Parathyroid adenoma (tissue), 2 donors: Measurements from ENCODE around the gene FAM20A.
A peak's percentile ranks its signal among the peaks of the same experiment; 100 is the strongest.

Experiments used
- H2AFZ ChIP-seq: fragments of 300-600 bp; sonication (generic); one replicate; pipeline ENCODE4 v1.7.0; 2017; ENCODE audit warnings: antibody characterized with exemption, mild to moderate bottlenecking
- H3K27ac ChIP-seq: fragments of 300-600 bp; sonication (generic); one replicate; pipeline ENCODE4 v1.7.0; 2017
- H3K27me3 ChIP-seq: fragments of 300-600 bp; sonication (generic); one replicate; pipeline ENCODE4 v1.7.0; 2017; ENCODE audit warnings: low read length; ENCODE audit not compliant: control insufficient read depth, insufficient read depth
- H3K36me3 ChIP-seq: fragments of 300-600 bp; sonication (generic); one replicate; pipeline ENCODE4 v1.7.0; 2017; ENCODE audit warnings: low read length; ENCODE audit not compliant: control insufficient read depth, insufficient read depth
- H3K4me1 ChIP-seq: fragments of 300-600 bp; sonication (generic); one replicate; pipeline ENCODE4 v1.7.0; 2017; ENCODE audit warnings: control low read depth
- H3K4me2 ChIP-seq: fragments of 300-600 bp; sonication (generic); one replicate; pipeline ENCODE4 v1.7.0; 2017; ENCODE audit warnings: low read length
- H3K4me3 ChIP-seq: fragments of 300-600 bp; sonication (generic); one replicate; pipeline ENCODE4 v1.7.0; 2017; ENCODE audit warnings: low read depth, low read length
- H3K79me2 ChIP-seq: fragments of 300-600 bp; sonication (generic); one replicate; pipeline ENCODE4 v1.7.0; 2017; ENCODE audit warnings: control low read depth
- H3K9ac ChIP-seq: fragments of 300-600 bp; sonication (generic); one replicate; pipeline ENCODE4 v1.7.0; 2017; ENCODE audit warnings: mild to moderate bottlenecking
- H3K9me3 ChIP-seq: fragments of 300-600 bp; sonication (generic); one replicate; pipeline ENCODE4 v1.7.0; 2017; ENCODE audit warnings: low read length; ENCODE audit not compliant: control insufficient read depth
- TF ChIP-seq, protein P1 (sequence below): fragments of 300-600 bp; sonication (generic); IDR thresholded peaks from one replicate; pipeline ENCODE4 v1.7.0; 2017; ENCODE audit warnings: antibody characterized with exemption, mild to moderate bottlenecking
- donor health status: primary hyperparathyroidism.

Gene FAM20A

DNA sequence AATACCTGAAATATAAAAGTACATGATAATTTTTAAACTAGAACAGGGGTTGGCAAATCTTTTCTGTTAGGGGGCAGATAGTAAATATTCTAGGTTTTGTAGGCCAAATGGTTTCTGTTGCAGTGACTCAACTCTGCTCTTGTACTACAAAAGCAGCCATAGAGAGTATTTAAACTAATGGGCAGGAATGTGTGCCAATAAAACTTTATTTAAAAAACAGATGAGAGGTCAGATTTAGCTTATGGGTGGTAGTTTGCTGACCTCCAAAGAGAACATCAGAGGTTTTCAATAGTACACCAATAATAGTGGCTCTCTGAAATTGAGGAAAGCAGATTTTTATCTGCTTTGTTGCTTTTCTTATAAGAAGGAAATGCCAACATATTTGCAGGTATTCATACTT, 15.2 kb upstream of the FAM20A start:
- TF ChIP-seq, protein P1, sequence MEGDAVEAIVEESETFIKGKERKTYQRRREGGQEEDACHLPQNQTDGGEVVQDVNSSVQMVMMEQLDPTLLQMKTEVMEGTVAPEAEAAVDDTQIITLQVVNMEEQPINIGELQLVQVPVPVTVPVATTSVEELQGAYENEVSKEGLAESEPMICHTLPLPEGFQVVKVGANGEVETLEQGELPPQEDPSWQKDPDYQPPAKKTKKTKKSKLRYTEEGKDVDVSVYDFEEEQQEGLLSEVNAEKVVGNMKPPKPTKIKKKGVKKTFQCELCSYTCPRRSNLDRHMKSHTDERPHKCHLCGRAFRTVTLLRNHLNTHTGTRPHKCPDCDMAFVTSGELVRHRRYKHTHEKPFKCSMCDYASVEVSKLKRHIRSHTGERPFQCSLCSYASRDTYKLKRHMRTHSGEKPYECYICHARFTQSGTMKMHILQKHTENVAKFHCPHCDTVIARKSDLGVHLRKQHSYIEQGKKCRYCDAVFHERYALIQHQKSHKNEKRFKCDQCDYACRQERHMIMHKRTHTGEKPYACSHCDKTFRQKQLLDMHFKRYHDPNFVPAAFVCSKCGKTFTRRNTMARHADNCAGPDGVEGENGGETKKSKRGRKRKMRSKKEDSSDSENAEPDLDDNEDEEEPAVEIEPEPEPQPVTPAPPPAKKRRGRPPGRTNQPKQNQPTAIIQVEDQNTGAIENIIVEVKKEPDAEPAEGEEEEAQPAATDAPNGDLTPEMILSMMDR = no peak
- Histone ChIP-seq H3K27me3 (no peaks in the 10 kb centered on the region), H3K9ac (no peak overlapping the region), H3K27ac (no peak overlapping the region), H3K36me3 (no peaks in the 10 kb centered on the region), H3K4me1 (no peaks in the 10 kb centered on the region), H3K9me3 (no peaks in the 10 kb centered on the region), H3K4me2 (no peak overlapping the region), H3K4me3 (no peak overlapping the region), H3K79me2 (no peaks in the 10 kb centered on the region), H2AFZ (no peak overlapping the region)

DNA sequence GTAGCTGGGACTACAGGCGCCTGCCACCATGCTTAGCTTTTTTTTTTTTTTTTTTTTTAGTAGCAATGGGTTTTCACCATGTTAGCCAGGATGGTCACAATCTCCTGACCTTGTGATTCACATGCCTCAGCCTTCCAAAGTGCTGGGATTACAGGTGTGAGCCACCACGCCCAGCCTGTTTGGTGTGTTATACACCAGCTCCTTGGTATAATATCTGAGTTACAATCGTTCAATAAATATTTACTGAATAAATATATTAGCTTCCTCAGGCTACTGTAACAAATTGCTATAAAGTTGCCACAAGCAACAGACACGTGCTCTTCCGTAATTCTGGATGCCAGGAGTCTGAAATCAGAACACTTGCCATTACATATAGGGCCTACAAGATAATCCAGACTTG, 13.6 kb upstream of the FAM20A start:
- TF ChIP-seq, protein P1 = no peak
- Histone ChIP-seq H3K4me3 (no peak overlapping the region), H3K27ac (no peak overlapping the region), H3K4me2 (no peak overlapping the region), H3K9ac (no peak overlapping the region), H3K9me3 (no peaks in the 10 kb centered on the region), H3K4me1 (no peaks in the 10 kb centered on the region), H2AFZ (no peak overlapping the region), H3K36me3 (no peaks in the 10 kb centered on the region), H3K27me3 (no peaks in the 10 kb centered on the region), H3K79me2 (no peaks in the 10 kb centered on the region)

DNA sequence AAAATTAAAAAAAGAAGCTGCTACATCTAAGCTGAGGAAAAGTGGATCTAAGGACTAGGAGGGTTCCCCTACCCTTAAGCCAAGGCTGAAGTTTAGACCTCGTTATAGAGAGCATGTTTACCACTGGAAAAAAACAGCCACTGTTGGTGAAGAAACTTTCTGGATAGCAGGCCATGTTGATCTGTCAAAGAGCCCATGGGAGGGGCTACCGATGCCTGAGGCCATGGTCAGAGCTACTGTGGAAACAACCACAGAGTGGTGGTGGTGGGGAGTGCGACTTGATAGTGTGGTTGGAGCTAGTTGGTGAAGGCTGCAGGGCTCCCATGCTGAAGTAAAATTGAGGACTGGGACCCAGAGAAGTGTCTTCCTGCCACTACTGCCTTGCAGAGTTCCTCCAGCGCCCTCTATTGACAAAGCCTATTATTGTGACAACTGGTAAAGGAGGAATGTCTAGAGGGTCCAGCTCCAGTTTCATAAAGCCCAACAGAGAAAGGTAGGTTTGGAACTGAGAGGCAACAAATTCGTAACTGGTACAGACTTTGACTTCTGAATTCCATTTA, 12.7 kb upstream of the FAM20A start:
- H3K27me3 ChIP-seq = no peaks in the 10 kb centered on the region
- no peaks in the 10 kb centered on the region for H3K79me2 ChIP-seq
- H3K4me3 ChIP-seq = no peak overlapping the region
- no peaks in the 10 kb centered on the region for H3K36me3 ChIP-seq
- TF ChIP-seq, protein P1 = peak; percentile 62
- no peaks in the 10 kb centered on the region for H3K4me1 ChIP-seq
- no peak overlapping the region for H3K27ac ChIP-seq
- H2AFZ ChIP-seq = no peak overlapping the region
- no peak overlapping the region for H3K9ac ChIP-seq
- no peak overlapping the region for H3K4me2 ChIP-seq
- H3K9me3 ChIP-seq = no peaks in the 10 kb centered on the region

DNA sequence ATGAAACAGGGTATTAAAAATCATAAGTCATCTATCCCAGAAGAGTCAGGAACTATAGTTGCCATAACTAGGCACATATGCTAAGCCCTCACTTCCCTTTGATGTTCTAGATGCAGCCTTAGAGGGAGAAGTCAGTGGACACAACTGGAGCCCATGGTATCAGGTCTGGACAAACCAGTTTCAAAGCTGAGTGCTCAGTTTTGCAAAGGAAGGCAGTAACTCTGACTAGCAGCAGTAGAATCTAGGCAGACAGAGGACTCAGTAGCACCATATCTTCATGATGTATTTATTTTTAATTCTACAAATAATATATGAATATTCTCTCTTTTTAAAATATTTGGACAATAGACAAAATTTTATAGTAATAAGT, 11.7 kb upstream of the FAM20A start:
- Histone ChIP-seq H3K36me3 (no peaks in the 10 kb centered on the region), H3K4me1 (no peaks in the 10 kb centered on the region), H3K9ac (no peak overlapping the region), H3K79me2 (no peaks in the 10 kb centered on the region), H2AFZ (no peak overlapping the region), H3K4me2 (no peak overlapping the region), H3K27ac (no peak overlapping the region), H3K9me3 (no peaks in the 10 kb centered on the region), H3K4me3 (no peak overlapping the region), H3K27me3 (no peaks in the 10 kb centered on the region)
- TF ChIP-seq, protein P1 = no peak

DNA sequence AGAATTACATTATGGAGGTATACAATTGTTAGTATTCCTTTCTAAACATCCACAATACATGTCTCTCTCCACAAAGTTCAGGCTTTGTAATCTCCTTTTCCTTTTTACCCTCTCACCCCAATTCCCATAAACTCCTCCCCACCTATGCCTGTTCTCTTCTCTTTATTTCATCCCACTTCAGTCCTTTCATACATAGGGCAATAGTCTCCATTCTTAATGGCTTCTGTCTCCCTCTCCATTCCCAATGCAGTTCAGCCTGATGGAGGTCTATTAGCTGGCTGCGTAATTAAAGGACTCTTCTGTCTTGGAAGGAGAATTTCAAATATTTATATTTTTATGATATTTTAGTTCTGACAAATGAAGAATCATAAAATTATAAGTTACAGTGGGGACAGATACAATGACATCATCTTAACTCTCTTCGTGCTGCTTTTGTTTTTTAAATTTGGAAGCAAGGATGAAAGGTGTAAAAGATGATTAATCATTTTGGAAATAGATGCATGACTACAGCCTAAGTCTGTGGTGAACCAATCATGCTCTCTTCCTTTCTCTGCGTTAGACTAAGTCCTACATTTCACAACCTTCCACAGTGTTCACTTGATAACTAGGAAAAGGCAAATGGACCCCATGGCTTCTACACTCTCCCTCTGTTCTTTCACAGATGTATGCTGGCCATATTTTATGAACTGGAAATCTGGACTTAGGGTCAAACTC, 11.2 kb upstream of the FAM20A start:
- H3K4me2 ChIP-seq = no peak overlapping the region
- H2AFZ ChIP-seq = no peak overlapping the region

More for the DNA sequence above, 11.2 kb upstream of the FAM20A start:
- no peaks in the 10 kb centered on the region for H3K4me1 ChIP-seq
- no peaks in the 10 kb centered on the region for H3K27me3 ChIP-seq
- TF ChIP-seq, protein P1 = no peak
- H3K36me3 ChIP-seq = no peaks in the 10 kb centered on the region
- H3K27ac ChIP-seq = no peak overlapping the region
- H3K9ac ChIP-seq = no peak overlapping the region
- no peak overlapping the region for H3K4me3 ChIP-seq
- H3K79me2 ChIP-seq = no peaks in the 10 kb centered on the region
- H3K9me3 ChIP-seq = no peaks in the 10 kb centered on the region
